Measurements from ENCODE around the gene SOCS6.

DNA sequence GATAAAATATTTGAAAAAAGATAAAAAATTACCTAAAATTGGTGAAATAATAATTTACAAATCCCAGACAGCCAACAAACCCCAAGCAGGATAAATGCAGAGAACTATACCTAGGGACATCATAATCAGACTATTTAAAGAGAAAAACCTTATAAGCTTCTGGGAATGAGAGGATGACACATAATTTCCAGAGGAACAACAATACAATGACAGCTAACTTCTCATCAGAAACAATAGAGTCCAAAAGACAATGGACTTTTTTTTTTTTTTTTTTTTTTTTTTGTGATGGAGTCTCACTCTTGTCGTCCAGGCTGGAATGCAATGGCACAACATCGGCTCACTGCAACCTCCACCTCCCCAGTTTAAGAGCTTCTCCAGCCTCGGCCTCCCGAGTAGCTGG, 65.2 kb downstream of the SOCS6 start:
- TF ChIP-seq, protein P1, sequence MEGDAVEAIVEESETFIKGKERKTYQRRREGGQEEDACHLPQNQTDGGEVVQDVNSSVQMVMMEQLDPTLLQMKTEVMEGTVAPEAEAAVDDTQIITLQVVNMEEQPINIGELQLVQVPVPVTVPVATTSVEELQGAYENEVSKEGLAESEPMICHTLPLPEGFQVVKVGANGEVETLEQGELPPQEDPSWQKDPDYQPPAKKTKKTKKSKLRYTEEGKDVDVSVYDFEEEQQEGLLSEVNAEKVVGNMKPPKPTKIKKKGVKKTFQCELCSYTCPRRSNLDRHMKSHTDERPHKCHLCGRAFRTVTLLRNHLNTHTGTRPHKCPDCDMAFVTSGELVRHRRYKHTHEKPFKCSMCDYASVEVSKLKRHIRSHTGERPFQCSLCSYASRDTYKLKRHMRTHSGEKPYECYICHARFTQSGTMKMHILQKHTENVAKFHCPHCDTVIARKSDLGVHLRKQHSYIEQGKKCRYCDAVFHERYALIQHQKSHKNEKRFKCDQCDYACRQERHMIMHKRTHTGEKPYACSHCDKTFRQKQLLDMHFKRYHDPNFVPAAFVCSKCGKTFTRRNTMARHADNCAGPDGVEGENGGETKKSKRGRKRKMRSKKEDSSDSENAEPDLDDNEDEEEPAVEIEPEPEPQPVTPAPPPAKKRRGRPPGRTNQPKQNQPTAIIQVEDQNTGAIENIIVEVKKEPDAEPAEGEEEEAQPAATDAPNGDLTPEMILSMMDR (IDR thresholded peaks at IDR 0.05 in 4 of 5, conservative IDR thresholded peaks at IDR 0.05 in 1 of 5): no peak
- no peak for TF ChIP-seq POLR2A (IDR thresholded peaks at IDR 0.05)
